GM18502 (cell line): ENCODE measurements around the gene AKT3.
"Not testable (repeated sequence)": the region's sequence is repeated elsewhere in the genome, so short reads cannot be mapped to it uniquely, and the experiment has no call there.

Experiments
- ATAC-seq: cut with Tn5 transposase; IDR thresholded peaks from one replicate; pipeline ENCODE4 v1.9.1; 2021; ENCODE audit warnings: mild to moderate bottlenecking; ENCODE audit not compliant: unreplicated experiment, poor library complexity

Gene AKT3

GRCh38 chr1:243791586-243792267, 58.3 kb downstream of the AKT3 start:
- ATAC-seq = no peak

- ATAC-seq = no peak
Observed at GRCh38 chr1:243790404-243790803, 59.6 kb downstream of the AKT3 start.

- ATAC-seq = no peak
Observed at GRCh38 chr1:243786531-243786930, 63.5 kb downstream of the AKT3 start.

GRCh38 chr1:243784506-243784905, 65.5 kb downstream of the AKT3 start:
- no peak for ATAC-seq

- no peak for ATAC-seq
Observed at GRCh38 chr1:243783714-243784113, 66.3 kb downstream of the AKT3 start.

GRCh38 chr1:243772361-243773050, 77.5 kb downstream of the AKT3 start:
- ATAC-seq = not testable (repeated sequence)

- no peak for ATAC-seq
Observed at GRCh38 chr1:243770860-243771259, 79.2 kb downstream of the AKT3 start.

GRCh38 chr1:243765676-243766075, 84.4 kb downstream of the AKT3 start:
- ATAC-seq = no peak

- ATAC-seq = no peak
Observed at GRCh38 chr1:243763806-243764205, 86.2 kb downstream of the AKT3 start.

GRCh38 chr1:243758647-243759046, 91.4 kb downstream of the AKT3 start:
- no peak for ATAC-seq

- ATAC-seq = no peak
Observed at GRCh38 chr1:243756529-243756928, 93.5 kb downstream of the AKT3 start.

GRCh38 chr1:243754348-243754747, 95.7 kb downstream of the AKT3 start:
- ATAC-seq = no peak

- no peak for ATAC-seq
Observed at GRCh38 chr1:243751506-243751905, 98.5 kb downstream of the AKT3 start.

- peak; percentile 97 for ATAC-seq
Observed at GRCh38 chr1:243748706-243749283, 101.2 kb downstream of the AKT3 start.

GRCh38 chr1:243748227-243748626, 101.8 kb downstream of the AKT3 start:
- ATAC-seq = no peak

- no peak for ATAC-seq
Observed at GRCh38 chr1:243746751-243747150, 103.3 kb downstream of the AKT3 start.

GRCh38 chr1:243745356-243745755, 104.7 kb downstream of the AKT3 start:
- no peak for ATAC-seq

GRCh38 chr1:243742819-243743218, 107.2 kb downstream of the AKT3 start:
- no peak for ATAC-seq

- ATAC-seq = no peak
Observed at GRCh38 chr1:243740255-243740999, 109.6 kb downstream of the AKT3 start.

- no peak for ATAC-seq
Observed at GRCh38 chr1:243739335-243740003, 110.6 kb downstream of the AKT3 start.
